Smooth muscle cell (in vitro differentiated cells): ENCODE results near the gene HS1BP3. TPM values are rescaled to one million over a fixed set of nuclear protein-coding genes. Genes with fewer than 3 reads are reported as not detected.

Source experiments
- DNase-seq: peaks from one replicate; lab custom pipeline; 2025; ENCODE audit not compliant: unreplicated experiment; lab: John Stamatoyannopoulos, UW
- H2AFZ ChIP-seq: fragments of 200-600 bp; sonication (generic); 2 replicates; pipeline ENCODE4 v1.6.0; 2016; ENCODE audit warnings: antibody characterized with exemption, low read depth, mild to moderate bottlenecking
- H3F3A ChIP-seq: fragments of 200-600 bp; sonication (generic); 2 replicates; pipeline ENCODE4 v1.6.0; 2017; ENCODE audit warnings: antibody characterized with exemption, low read depth
- H3K27ac ChIP-seq: fragments of 200-600 bp; sonication (generic); 2 replicates; pipeline ENCODE4 v1.5.1; 2016; ENCODE audit warnings: low read depth, mild to moderate bottlenecking
- H3K27me3 ChIP-seq: fragments of 200-600 bp; sonication (generic); 2 replicates; pipeline ENCODE4 v1.6.1; 2016; ENCODE audit warnings: low read depth, mild to moderate bottlenecking
- H3K36me3 ChIP-seq: fragments of 200-600 bp; sonication (generic); 2 replicates; pipeline ENCODE4 v1.5.1; 2016; ENCODE audit warnings: low read depth
- H3K4me1 ChIP-seq: fragments of 200-600 bp; sonication (generic); 2 replicates; pipeline ENCODE4 v1.5.1; 2016; ENCODE audit warnings: low read depth
- H3K4me2 ChIP-seq: fragments of 200-600 bp; sonication (generic); 2 replicates; pipeline ENCODE4 v1.6.0; 2016; ENCODE audit warnings: mild to moderate bottlenecking
- H3K4me3 ChIP-seq: fragments of 200-600 bp; sonication (generic); 2 replicates; pipeline ENCODE4 v1.5.1; 2016; ENCODE audit warnings: mild to moderate bottlenecking
- H3K79me2 ChIP-seq: fragments of 200-600 bp; sonication (generic); 2 replicates; pipeline ENCODE4 v1.6.0; 2016; ENCODE audit warnings: low read depth, mild to moderate bottlenecking
- H3K9ac ChIP-seq: fragments of 200-600 bp; sonication (generic); 2 replicates; pipeline ENCODE4 v1.6.0; 2016; ENCODE audit warnings: low read depth
- H3K9me3 ChIP-seq: fragments of 200-600 bp; sonication (generic); replicated peaks from 2 replicates; pipeline ENCODE4 v1.5.1; 2016; ENCODE audit warnings: low read depth
- H4K20me1 ChIP-seq: fragments of 200-600 bp; sonication (generic); 2 replicates; pipeline ENCODE4 v1.6.0; 2016; ENCODE audit warnings: low read depth
- WGBS: methylation state at CpG from one replicate; pipeline ENCODE4 v1.1.7; 2016; ENCODE audit warnings: low lambda C conversion rate; 5-methylcytosine and 5-hydroxymethylcytosine counted together
- polyA plus RNA-seq: library from polyadenylated mRNA; unstranded; fragments of >200 nt; fragmentation: Nextera tagmentation; extraction: Ambion mirVana; gene quantifications from 2 replicates; pipeline ENCODE4 v1.2.1, GENCODE V29; 2016
- total RNA-seq: library from RNA; depleted of rRNA; stranded (reverse); fragments of >200 nt; gene quantifications from 2 replicates; pipeline ENCODE4 v1.2.3, GENCODE V29; 2014
- TF ChIP-seq, protein P1 (sequence below): fragments of 200-600 bp; sonication (generic); IDR thresholded peaks from 2 replicates; pipeline ENCODE4 v1.5.1; 2017; ENCODE audit warnings: borderline replicate concordance, mild to moderate bottlenecking, antibody characterized with exemption; ENCODE audit not compliant: insufficient read depth, poor library complexity, severe bottlenecking

HS1BP3 gene
- total and polyA plus RNA-seq, 2 experiments from 2014 or later: 9.3 to 20.4 TPM

DNA sequence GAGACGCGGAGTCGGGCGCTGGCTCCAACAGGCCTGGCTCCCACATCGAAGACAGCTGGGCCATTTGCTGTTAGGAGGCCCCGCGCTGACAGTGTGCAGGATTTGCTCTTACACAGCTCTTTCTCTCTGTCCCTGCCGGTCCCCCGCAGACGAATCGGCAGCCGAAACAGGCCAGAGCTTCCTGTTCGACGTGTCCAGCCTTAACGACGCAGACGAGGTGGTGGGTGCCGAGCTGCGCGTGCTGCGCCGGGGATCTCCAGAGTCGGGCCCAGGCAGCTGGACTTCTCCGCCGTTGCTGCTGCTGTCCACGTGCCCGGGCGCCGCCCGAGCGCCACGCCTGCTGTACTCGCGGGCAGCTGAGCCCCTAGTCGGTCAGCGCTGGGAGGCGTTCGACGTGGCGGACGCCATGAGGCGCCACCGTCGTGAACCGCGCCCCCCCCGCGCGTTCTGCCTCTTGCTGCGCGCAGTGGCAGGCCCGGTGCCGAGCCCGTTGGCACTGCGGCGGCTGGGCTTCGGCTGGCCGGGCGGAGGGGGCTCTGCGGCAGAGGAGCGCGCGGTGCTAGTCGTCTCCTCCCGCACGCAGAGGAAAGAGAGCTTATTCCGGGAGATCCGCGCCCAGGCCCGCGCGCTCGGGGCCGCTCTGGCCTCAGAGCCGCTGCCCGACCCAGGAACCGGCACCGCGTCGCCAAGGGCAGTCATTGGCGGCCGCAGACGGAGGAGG is 19.6 kb upstream of the HS1BP3 start:
- Histone ChIP-seq H2AFZ (no peak overlapping the region), H3K27ac (no peak overlapping the region), H3K27me3 (peaks cover 85% of the 10 kb centered on the region), H3K79me2 (no peaks in the 10 kb centered on the region), H4K20me1 (no peaks in the 10 kb centered on the region), H3K4me2 (peak overlapping the region; percentile 44), H3K4me3 (no peak overlapping the region), H3K4me1 (peaks cover 22% of the 10 kb centered on the region), H3K9ac (no peak overlapping the region), H3K36me3 (no peaks in the 10 kb centered on the region), H3F3A (no peaks in the 10 kb centered on the region), H3K9me3 (no peaks in the 10 kb centered on the region)
- DNase-seq: no peak
- TF ChIP-seq, protein P1, sequence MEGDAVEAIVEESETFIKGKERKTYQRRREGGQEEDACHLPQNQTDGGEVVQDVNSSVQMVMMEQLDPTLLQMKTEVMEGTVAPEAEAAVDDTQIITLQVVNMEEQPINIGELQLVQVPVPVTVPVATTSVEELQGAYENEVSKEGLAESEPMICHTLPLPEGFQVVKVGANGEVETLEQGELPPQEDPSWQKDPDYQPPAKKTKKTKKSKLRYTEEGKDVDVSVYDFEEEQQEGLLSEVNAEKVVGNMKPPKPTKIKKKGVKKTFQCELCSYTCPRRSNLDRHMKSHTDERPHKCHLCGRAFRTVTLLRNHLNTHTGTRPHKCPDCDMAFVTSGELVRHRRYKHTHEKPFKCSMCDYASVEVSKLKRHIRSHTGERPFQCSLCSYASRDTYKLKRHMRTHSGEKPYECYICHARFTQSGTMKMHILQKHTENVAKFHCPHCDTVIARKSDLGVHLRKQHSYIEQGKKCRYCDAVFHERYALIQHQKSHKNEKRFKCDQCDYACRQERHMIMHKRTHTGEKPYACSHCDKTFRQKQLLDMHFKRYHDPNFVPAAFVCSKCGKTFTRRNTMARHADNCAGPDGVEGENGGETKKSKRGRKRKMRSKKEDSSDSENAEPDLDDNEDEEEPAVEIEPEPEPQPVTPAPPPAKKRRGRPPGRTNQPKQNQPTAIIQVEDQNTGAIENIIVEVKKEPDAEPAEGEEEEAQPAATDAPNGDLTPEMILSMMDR: no peak
- 7% methylated on average over 78 of the region's 83 CpGs for WGBS

DNA sequence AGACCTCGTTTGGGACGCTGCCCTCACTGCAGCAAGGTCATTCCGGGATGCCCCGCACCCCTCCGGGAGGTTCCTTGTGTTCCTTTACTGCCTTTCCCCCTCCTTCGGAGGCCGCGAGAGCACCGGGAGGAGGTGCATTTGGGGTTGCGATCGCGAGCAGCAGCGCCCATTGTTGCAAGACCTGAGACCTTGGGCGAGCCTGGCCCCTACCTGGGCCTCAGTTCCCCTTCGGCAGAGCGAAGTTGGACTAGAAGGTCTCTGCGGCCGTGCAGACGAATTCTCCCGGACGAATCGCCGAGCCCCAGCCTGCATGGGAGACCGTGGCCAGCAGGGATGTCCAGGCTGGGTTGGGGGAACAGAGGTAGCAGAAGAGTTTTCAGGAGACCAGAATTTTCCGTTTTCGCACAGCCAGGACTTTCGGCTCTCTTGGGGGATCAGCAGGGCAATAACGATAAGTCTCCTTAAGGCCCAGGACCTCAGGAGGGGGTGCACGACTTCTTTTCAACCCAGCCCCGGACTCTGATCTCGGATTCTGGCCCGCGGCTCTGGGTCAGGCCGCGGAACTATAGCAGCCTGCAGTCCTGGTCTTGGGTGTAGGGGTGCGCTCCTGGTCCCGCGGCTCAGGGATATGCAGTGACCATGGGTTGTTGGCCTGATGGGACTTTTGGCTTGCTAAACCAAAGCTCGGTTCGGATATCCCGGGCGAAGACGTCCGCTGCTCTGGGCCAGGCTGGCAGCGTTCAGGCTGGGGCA is 18.8 kb upstream of the HS1BP3 start:
- TF ChIP-seq, protein P1: no peak
- 15% methylated on average over 45 of the region's 45 CpGs for WGBS
- Histone ChIP-seq H3K4me3 (no peak overlapping the region), H3K9me3 (no peaks in the 10 kb centered on the region), H3K36me3 (no peaks in the 10 kb centered on the region), H3K27me3 (peaks cover 92% of the 10 kb centered on the region), H3K4me2 (no peak overlapping the region), H3K4me1 (peaks cover 22% of the 10 kb centered on the region), H4K20me1 (no peaks in the 10 kb centered on the region), H3K27ac (no peak overlapping the region), H3F3A (no peaks in the 10 kb centered on the region), H3K9ac (no peak overlapping the region), H3K79me2 (no peaks in the 10 kb centered on the region), H2AFZ (no peak overlapping the region)
- DNase-seq: no peak

DNA sequence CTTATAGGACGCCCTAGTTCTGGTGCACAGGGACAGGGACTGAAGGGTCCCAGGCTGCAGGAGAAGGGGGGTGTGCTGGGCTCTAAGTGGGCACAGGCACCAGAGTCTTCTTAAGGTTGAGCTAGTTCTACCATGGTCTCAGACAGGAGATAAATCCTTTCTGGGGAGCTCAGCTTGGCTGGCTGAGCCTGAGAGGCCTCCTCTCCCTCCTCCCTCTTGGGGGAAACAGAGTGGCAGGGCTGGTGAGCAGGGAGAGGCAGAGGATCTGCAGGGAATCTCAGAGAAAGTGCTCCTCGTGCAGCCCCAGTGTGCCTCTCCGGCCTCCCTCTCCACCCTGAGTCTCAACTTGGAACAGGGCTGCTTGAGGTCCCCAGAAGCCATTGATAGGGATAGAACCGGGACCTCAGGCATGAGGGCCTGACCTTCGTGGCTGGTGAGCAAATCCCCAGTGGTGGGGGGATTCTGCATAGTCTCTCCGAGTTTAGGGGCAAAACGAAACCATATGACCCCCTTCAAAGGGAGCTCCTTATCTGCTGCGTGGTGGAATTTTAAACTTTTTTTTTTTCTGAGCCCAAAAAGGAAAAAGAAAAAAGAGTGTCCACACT is 18.1 kb upstream of the HS1BP3 start:
- TF ChIP-seq, protein P1: no peak
- H3K9me3 ChIP-seq: no peaks in the 10 kb centered on the region
- H3K79me2 ChIP-seq: no peaks in the 10 kb centered on the region
- no peak overlapping the region for H3K4me3 ChIP-seq
- H3F3A ChIP-seq: no peaks in the 10 kb centered on the region
- H4K20me1 ChIP-seq: no peaks in the 10 kb centered on the region
- 34% methylated on average over 8 of the region's 8 CpGs for WGBS
- no peak overlapping the region for H3K27ac ChIP-seq
- H3K27me3 ChIP-seq: peaks cover 97% of the 10 kb centered on the region
- H3K4me1 ChIP-seq: peaks cover 22% of the 10 kb centered on the region
- H3K36me3 ChIP-seq: no peaks in the 10 kb centered on the region
- no peak overlapping the region for H3K4me2 ChIP-seq
- no peak overlapping the region for H3K9ac ChIP-seq
- H2AFZ ChIP-seq: no peak overlapping the region
- no peak for DNase-seq
